HG02571 (cell line): ENCODE results near the gene MLLT10.

Source experiments
- ATAC-seq: cut with Tn5 transposase; IDR thresholded peaks from one replicate; pipeline ENCODE4 v1.9.1; 2021; ENCODE audit warnings: mild to moderate bottlenecking, moderate library complexity; ENCODE audit not compliant: unreplicated experiment

The MLLT10 gene

DNA sequence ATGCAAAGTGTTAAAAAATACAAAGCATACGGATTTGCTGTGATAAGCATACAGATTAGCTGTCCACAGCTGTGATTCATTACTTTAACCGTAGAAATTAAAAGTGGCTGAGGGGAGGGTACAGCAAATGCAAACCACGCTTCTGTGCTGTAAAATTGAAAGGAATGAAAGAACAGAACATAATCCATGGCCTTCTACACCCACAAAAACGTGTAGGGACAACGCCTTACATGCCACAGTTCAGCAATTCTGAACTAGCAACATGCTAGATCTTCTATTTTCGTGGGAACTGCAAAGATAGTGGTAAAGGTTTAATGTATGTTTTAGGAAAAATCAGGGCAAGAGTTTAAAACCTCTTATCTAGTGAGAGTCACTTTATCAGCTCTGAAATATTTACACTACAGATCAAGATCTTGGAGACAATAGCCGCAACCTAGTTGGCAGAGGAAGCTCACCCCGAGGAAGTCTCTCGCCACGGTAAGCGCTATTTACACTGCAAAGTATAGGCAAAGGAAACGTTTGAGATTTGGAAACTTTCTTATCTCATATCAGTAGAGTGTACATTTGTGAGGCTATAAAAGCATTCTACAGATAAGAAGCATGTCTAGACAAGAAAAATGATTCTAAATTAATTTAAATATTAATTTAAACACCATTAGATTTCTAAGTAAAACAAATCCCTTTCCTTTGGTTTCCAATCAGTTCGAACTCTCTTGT, 193.6 kb downstream of the MLLT10 start:
- ATAC-seq = no peak

GRCh38 chr10:21728618-21729017, 194.6 kb downstream of the MLLT10 start:
- no peak for ATAC-seq

GRCh38 chr10:21732067-21732772, 198.2 kb downstream of the MLLT10 start:
- peak; percentile 82 for ATAC-seq

DNA sequence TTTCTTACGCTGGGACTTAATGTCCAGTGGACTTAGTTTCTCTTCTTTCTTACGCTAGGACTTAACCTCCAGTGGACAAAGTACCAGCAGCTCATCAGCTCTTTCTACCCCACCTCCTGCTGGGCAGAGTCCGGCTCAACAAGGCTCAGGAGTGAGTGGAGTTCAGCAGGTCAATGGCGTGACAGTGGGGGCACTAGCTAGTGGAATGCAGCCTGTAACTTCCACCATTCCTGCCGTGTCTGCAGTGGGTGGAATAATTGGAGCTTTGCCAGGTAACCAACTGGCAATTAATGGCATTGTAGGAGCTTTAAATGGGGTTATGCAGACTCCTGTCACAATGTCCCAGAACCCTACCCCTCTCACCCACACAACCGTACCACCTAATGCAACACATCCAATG, 199.7 kb downstream of the MLLT10 start:
- no peak for ATAC-seq

- ATAC-seq = no peak
Measured at GRCh38 chr10:21737106-21737505, 203.1 kb downstream of the MLLT10 start.

DNA sequence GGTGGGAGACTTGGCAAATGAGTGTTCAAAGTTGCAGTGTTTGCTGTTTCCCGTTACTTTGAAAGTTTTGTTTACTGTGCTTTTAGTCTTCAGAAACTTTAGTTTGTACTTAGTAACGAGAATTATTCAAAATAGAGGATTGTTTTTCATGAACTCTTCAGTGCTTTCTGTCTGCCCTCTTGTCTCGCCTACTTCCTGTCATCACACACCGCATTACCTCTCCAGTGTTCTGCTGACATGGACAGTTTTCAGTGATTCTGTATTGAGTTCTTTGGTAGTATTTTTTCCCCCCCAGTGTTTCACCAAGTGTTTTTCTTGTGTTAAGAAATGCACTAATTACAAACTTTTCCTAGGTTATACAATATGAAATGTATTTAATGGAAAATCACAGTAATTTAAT, 207.0 kb downstream of the MLLT10 start:
- ATAC-seq = no peak

DNA sequence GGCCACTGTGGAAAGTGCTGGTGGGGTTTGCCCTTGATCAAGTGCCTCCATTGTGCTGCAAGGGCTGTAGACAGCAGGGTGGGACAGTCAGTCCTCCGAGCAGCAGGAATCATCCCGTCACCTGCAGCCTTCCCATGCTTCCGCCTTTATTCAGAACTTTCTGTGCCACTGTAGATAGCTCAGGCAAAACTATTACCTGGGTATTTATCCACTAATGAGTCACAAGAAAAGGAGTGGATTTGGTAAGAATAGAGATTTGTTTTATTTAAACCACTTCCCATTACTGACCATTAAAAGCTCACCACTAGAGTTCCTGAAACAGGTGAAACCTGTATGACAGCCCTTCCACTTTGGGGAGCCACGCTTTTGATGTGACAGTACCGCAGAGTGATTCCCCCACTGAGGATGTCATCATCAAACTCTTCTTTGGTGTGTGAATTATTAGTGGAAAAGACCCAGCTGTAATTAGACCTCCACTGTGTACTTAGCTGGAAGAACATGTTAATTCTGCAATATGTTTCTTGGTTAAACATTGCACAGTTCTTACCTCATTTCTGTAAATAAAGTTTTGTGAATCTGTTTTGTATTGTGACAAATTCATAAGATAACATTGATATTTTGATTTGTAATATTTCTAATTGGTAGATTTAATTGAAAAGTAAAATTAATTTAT, 208.8 kb downstream of the MLLT10 start:
- ATAC-seq = no peak

DNA sequence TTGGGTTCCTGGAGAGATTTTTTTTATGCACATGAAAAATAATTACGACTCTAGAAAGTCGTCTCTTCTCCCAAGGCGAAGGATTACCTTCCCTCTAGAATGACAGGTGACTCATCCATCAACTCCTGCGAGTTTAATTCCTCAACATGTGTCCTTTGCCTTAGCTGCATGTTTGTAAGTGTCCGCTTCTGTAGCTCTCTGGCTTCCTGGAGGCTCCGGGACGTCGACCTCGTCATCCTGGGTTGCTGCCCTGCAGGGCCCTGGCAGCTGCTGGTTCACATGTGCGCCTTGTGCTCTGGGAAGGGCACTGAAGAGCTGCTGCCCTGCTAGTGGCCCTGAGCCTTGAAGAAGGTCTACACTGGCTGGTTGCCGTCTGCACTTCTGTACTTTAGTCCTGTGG, 210.2 kb downstream of the MLLT10 start:
- ATAC-seq = no peak

- no peak for ATAC-seq
Measured at GRCh38 chr10:21746118-21746517, 212.1 kb downstream of the MLLT10 start.

DNA sequence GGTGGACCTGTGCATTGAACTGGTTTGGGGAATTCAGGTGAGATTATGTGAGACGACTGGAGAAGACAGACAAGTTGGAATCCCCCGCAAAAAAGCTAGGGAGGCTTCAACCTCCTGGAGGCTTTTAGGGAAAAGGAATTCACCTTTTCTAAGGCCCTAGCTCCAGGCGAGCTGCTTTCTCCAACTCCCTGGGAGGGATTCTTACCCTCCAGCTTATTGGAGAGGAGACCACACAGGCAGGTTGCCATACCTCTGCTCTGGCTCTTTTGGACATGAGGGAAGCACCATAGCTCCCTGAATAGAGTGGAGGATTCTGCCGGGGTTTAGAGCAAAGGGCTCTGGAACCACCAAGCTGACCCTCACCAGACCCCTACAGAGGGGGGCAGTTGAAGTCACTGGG, 213.8 kb downstream of the MLLT10 start:
- ATAC-seq = no peak

- ATAC-seq = no peak
Measured at GRCh38 chr10:21749788-21750187, 215.8 kb downstream of the MLLT10 start.

GRCh38 chr10:21750424-21750823, 216.4 kb downstream of the MLLT10 start:
- ATAC-seq = no peak

DNA sequence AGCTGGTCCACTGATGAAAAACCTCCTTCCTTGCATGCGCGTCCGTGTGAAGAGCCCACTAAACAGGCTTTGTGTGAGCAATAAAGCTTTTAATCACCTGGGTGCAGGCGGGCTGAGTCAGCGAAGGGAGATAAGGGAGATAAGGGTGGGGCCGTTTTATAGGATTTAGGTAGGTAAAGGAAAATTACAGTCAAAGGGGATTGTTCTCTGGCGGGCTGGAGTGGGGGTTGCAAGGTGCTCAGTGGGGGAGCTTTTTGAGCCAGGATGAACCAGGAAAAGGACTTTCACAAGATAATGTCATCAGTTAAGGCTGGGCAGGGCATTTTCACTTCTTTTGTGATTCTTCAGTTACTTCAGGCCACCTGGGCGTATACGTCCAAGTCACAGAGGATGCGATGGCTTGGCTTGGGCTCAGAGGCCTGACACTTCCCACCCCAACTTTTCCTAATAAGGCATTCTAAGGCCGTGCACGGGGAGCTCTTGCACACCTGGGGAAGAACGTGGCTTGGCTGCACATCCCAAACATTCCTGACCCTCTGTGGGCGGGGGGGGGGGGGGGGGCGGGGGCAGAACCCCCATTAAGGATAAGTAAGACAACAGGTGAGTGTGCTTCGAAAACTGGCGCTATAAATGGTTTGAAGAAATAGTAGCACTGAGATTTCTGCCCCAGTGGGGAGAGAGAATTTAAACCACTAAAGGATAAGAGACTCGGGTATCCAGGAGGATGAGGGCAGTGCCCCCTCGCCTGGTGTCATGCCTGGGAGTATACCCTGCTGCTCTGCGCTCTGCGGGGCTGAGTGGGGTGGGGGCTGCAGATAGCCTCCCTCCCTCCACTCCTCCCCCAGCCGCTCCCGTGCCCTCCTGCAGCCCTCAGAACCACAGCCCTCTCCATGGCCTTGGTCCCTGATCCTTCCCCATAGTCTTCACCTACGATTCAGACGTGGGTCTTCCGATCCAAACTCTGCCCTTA, 217.6 kb downstream of the MLLT10 start:
- ATAC-seq = no peak

- ATAC-seq = no peak
Measured at GRCh38 chr10:21753497-21754270, 219.7 kb downstream of the MLLT10 start.

GRCh38 chr10:21754410-21755011, 220.5 kb downstream of the MLLT10 start:
- ATAC-seq = no peak

DNA sequence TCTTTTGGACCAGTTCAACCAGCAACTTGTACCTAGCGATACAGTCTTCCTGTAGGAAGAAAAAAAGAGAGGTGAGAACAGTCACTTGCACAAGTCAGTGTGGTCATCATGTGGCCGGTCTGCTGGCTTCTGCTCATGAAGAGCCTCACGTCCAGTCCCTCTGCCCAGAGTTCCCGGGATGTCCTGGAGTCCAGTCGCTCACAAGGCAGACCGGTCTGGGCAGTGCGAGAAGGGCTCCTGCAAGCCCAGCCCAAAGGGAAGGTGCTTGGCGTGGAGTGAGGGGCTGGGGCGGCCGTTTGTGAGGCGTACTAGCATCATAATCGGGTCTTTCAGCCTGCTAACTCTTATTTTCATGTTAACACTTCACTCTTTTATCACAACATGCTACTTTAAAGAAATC, 222.7 kb downstream of the MLLT10 start:
- no peak for ATAC-seq

DNA sequence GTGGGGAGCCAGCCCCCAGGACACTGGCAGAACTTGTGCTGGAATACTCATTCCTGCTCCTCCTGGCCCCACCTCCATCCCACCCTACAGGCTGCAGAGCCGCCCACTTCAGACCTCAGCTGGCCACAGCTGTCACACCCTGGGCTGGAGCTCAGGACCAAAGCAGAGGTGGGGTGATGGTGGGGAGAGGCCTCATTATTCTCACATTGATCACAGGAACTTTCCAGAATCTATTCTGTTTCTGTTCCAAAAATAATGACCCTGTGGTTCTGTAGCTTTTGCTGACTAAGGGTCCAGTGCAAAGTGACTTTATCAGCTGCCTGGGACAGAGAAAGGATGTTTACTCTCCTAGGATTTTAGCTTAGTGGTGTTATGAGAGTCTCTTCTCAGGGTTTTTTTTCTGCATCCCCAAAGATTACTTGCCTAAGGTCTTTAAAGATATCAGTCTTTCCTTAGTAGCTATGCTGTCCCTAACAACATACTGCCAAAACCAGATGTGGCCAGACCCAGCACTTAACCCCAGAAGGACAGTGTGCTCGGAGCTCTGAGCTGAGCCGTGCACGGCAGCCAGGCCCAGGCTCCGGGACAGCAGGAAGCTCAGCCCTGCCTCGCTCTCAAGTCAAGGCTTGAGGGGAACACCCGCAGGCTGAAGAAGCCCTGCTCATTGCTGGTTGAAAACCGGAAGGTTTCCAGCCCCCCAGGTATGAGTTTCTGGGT, 223.3 kb downstream of the MLLT10 start:
- ATAC-seq = no peak

DNA sequence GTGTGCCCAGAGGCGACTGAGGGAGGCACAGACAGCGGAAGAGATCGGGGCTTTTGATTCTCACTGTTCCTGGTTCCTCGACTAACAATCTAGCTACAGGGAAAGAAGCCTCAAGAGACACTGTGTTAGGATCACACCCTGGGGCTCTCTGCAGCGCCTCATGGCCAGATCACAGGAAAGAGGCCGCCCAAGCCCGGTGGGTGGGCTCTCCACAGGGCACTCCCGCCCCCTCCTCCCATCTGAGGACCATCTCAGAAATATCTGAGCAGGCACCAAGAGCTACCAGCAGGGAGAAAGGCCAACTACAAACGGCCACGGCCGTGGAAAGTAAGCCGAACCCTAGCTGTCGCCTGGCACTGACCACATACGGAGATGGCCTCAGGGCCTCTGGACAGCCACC, 224.2 kb downstream of the MLLT10 start:
- ATAC-seq = no peak

GRCh38 chr10:21758696-21759095, 224.7 kb downstream of the MLLT10 start:
- ATAC-seq = no peak
